ENCODE data around the gene MDM2. TPM values are rescaled to one million over a fixed set of nuclear protein-coding genes. Genes with fewer than 3 reads are reported as not detected.

Gene MDM2
- total and polyA plus RNA-seq, 2 donors (not counting 1 experiment from before 2014, with no cell fraction given), result 46.6 to 240 TPM

GRCh38 chr12:68828672-68829068 lies 20.7 kb downstream of the MDM2 start:
- no peak for TF ChIP-seq CTCF (conservative IDR thresholded peaks at IDR 0.05 in 1 of 2, IDR thresholded peaks at IDR 0.05 in 1 of 2; ENCODE audit: low read depth in 1 of 2, low read length in 2 of 2)
- no peak for TF ChIP-seq EZH2 (IDR thresholded peaks at IDR 0.05; ENCODE audit: low read length, missing control alignments)
- Histone ChIP-seq H3K9ac (ENCODE audit: insufficient read depth, low read length) (no peak overlapping the region), H3K79me2 (ENCODE audit: control insufficient read depth, insufficient read depth, low read length) (peaks cover 9% of the 10 kb centered on the region), H3K4me1 (ENCODE audit: control insufficient read depth, extremely low read depth, insufficient read depth, low read length) (no peaks in the 10 kb centered on the region), H3K27me3 (ENCODE audit: control insufficient read depth, insufficient read depth, low read length) (no peaks in the 10 kb centered on the region), H3K27ac (ENCODE audit: insufficient read depth, low read length) (no peak overlapping the region), H3K36me3 (ENCODE audit: control insufficient read depth, insufficient read depth, low read length) (peaks cover 4% of the 10 kb centered on the region), H3K4me2 (ENCODE audit: extremely low read depth, insufficient read depth, low read length) (no peak overlapping the region), H3K4me3 (replicated peaks in 1 of 4; ENCODE audit: control extremely low read depth in 1 of 4, insufficient read depth in 1 of 4, low read depth in 3 of 4, low read length in 4 of 4) (no peak overlapping the region), H4K20me1 (ENCODE audit: control insufficient read depth, extremely low read depth, insufficient read depth, low read length) (no peaks in the 10 kb centered on the region), H3K9me3 (ENCODE audit: control insufficient read depth, insufficient read depth, low read depth, low read length) (no peaks in the 10 kb centered on the region), H2AFZ (ENCODE audit: low read length) (no peak overlapping the region)
- DNase-seq (ENCODE audit: low read depth in 2 of 2), result no peak

GRCh38 chr12:68831272-68831671 lies 23.3 kb downstream of the MDM2 start:
- TF ChIP-seq EZH2 (IDR thresholded peaks at IDR 0.05; ENCODE audit: low read length, missing control alignments) (no peak), CTCF (conservative IDR thresholded peaks at IDR 0.05 in 1 of 2, IDR thresholded peaks at IDR 0.05 in 1 of 2; ENCODE audit: low read depth in 1 of 2, low read length in 2 of 2) (no peak)
- no peak for DNase-seq (ENCODE audit: low read depth in 2 of 2)
- Histone ChIP-seq H3K27me3 (ENCODE audit: control insufficient read depth, insufficient read depth, low read length) (no peaks in the 10 kb centered on the region), H2AFZ (ENCODE audit: low read length) (no peak overlapping the region), H3K79me2 (ENCODE audit: control insufficient read depth, insufficient read depth, low read length) (peaks cover 8% of the 10 kb centered on the region), H3K36me3 (ENCODE audit: control insufficient read depth, insufficient read depth, low read length) (peaks cover 8% of the 10 kb centered on the region), H3K4me3 (replicated peaks in 1 of 4; ENCODE audit: control extremely low read depth in 1 of 4, insufficient read depth in 1 of 4, low read depth in 3 of 4, low read length in 4 of 4) (no peak overlapping the region), H3K4me2 (ENCODE audit: extremely low read depth, insufficient read depth, low read length) (no peak overlapping the region), H4K20me1 (ENCODE audit: control insufficient read depth, extremely low read depth, insufficient read depth, low read length) (no peaks in the 10 kb centered on the region), H3K4me1 (ENCODE audit: control insufficient read depth, extremely low read depth, insufficient read depth, low read length) (no peaks in the 10 kb centered on the region), H3K27ac (ENCODE audit: insufficient read depth, low read length) (no peak overlapping the region), H3K9me3 (ENCODE audit: control insufficient read depth, insufficient read depth, low read depth, low read length) (no peaks in the 10 kb centered on the region), H3K9ac (ENCODE audit: insufficient read depth, low read length) (no peak overlapping the region)

GRCh38 chr12:68831751-68832503 lies 23.9 kb downstream of the MDM2 start:
- H3K27me3 ChIP-seq (ENCODE audit: control insufficient read depth, insufficient read depth, low read length), result no peaks in the 10 kb centered on the region
- H3K36me3 ChIP-seq (ENCODE audit: control insufficient read depth, insufficient read depth, low read length), result peaks cover 10% of the 10 kb centered on the region
- H4K20me1 ChIP-seq (ENCODE audit: control insufficient read depth, extremely low read depth, insufficient read depth, low read length), result no peaks in the 10 kb centered on the region
- H3K27ac ChIP-seq (ENCODE audit: insufficient read depth, low read length), result no peak overlapping the region
- TF ChIP-seq EZH2 (IDR thresholded peaks at IDR 0.05; ENCODE audit: low read length, missing control alignments) (no peak), CTCF (conservative IDR thresholded peaks at IDR 0.05 in 1 of 2, IDR thresholded peaks at IDR 0.05 in 1 of 2; ENCODE audit: low read depth in 1 of 2, low read length in 2 of 2) (no peak)
- no peak overlapping the region for H3K9ac ChIP-seq (ENCODE audit: insufficient read depth, low read length)
- no peaks in the 10 kb centered on the region for H3K9me3 ChIP-seq (ENCODE audit: control insufficient read depth, insufficient read depth, low read depth, low read length)
- H3K4me1 ChIP-seq (ENCODE audit: control insufficient read depth, extremely low read depth, insufficient read depth, low read length), result no peaks in the 10 kb centered on the region
- no peak overlapping the region for H2AFZ ChIP-seq (ENCODE audit: low read length)
- H3K4me3 ChIP-seq (replicated peaks in 1 of 4; ENCODE audit: control extremely low read depth in 1 of 4, insufficient read depth in 1 of 4, low read depth in 3 of 4, low read length in 4 of 4), result no peak overlapping the region
- no peak overlapping the region for H3K4me2 ChIP-seq (ENCODE audit: extremely low read depth, insufficient read depth, low read length)
- peaks cover 8% of the 10 kb centered on the region for H3K79me2 ChIP-seq (ENCODE audit: control insufficient read depth, insufficient read depth, low read length)
- no peak for DNase-seq (ENCODE audit: low read depth in 2 of 2)
